Measurements from ENCODE around the gene KCNB1. TPM values are rescaled to one million over a fixed set of nuclear protein-coding genes. Genes with fewer than 3 reads are reported as not detected.

KCNB1 gene
- total and polyA plus RNA-seq, 2 donors (not counting 1 experiment from before 2014, with no cell fraction given) = under 0.01 to 0.07 TPM

- Histone ChIP-seq H3K4me3 (replicated peaks in 1 of 4; ENCODE audit: control extremely low read depth in 1 of 4, insufficient read depth in 1 of 4, low read depth in 3 of 4, low read length in 4 of 4) (no peak overlapping the region), H3K27me3 (ENCODE audit: control insufficient read depth, insufficient read depth, low read length) (no peaks in the 10 kb centered on the region), H3K36me3 (ENCODE audit: control insufficient read depth, insufficient read depth, low read length) (no peaks in the 10 kb centered on the region), H3K9ac (ENCODE audit: insufficient read depth, low read length) (no peak overlapping the region), H3K27ac (ENCODE audit: insufficient read depth, low read length) (no peak overlapping the region), H3K79me2 (ENCODE audit: control insufficient read depth, insufficient read depth, low read length) (no peaks in the 10 kb centered on the region), H3K9me3 (ENCODE audit: control insufficient read depth, insufficient read depth, low read depth, low read length) (no peaks in the 10 kb centered on the region), H4K20me1 (ENCODE audit: control insufficient read depth, extremely low read depth, insufficient read depth, low read length) (no peaks in the 10 kb centered on the region), H3K4me2 (ENCODE audit: extremely low read depth, insufficient read depth, low read length) (no peak overlapping the region), H2AFZ (ENCODE audit: low read length) (no peak overlapping the region), H3K4me1 (ENCODE audit: control insufficient read depth, extremely low read depth, insufficient read depth, low read length) (no peaks in the 10 kb centered on the region)
- DNase-seq (ENCODE audit: low read depth in 2 of 2) = no peak
- TF ChIP-seq EZH2 (IDR thresholded peaks at IDR 0.05; ENCODE audit: low read length, missing control alignments) (no peak), CTCF (conservative IDR thresholded peaks at IDR 0.05 in 1 of 2, IDR thresholded peaks at IDR 0.05 in 1 of 2; ENCODE audit: low read depth in 1 of 2, low read length in 2 of 2) (no peak)
Observed at GRCh38 chr20:49464556-49464955, 17.9 kb downstream of the KCNB1 start.

GRCh38 chr20:49462626-49463025 is 19.8 kb downstream of the KCNB1 start:
- no peak overlapping the region for H3K27ac ChIP-seq (ENCODE audit: insufficient read depth, low read length)
- no peaks in the 10 kb centered on the region for H3K36me3 ChIP-seq (ENCODE audit: control insufficient read depth, insufficient read depth, low read length)
- H2AFZ ChIP-seq (ENCODE audit: low read length) = no peak overlapping the region
- no peak overlapping the region for H3K9ac ChIP-seq (ENCODE audit: insufficient read depth, low read length)
- no peak for DNase-seq (ENCODE audit: low read depth in 2 of 2)
- no peak overlapping the region for H3K4me2 ChIP-seq (ENCODE audit: extremely low read depth, insufficient read depth, low read length)
- H4K20me1 ChIP-seq (ENCODE audit: control insufficient read depth, extremely low read depth, insufficient read depth, low read length) = no peaks in the 10 kb centered on the region
- TF ChIP-seq EZH2 (IDR thresholded peaks at IDR 0.05; ENCODE audit: low read length, missing control alignments) (peak; percentile 28), CTCF (conservative IDR thresholded peaks at IDR 0.05 in 1 of 2, IDR thresholded peaks at IDR 0.05 in 1 of 2; ENCODE audit: low read depth in 1 of 2, low read length in 2 of 2) (no peak)
- peaks cover 2% of the 10 kb centered on the region for H3K27me3 ChIP-seq (ENCODE audit: control insufficient read depth, insufficient read depth, low read length)
- no peaks in the 10 kb centered on the region for H3K4me1 ChIP-seq (ENCODE audit: control insufficient read depth, extremely low read depth, insufficient read depth, low read length)
- H3K79me2 ChIP-seq (ENCODE audit: control insufficient read depth, insufficient read depth, low read length) = no peaks in the 10 kb centered on the region
- H3K4me3 ChIP-seq (replicated peaks in 1 of 4; ENCODE audit: control extremely low read depth in 1 of 4, insufficient read depth in 1 of 4, low read depth in 3 of 4, low read length in 4 of 4) = no peak overlapping the region
- H3K9me3 ChIP-seq (ENCODE audit: control insufficient read depth, insufficient read depth, low read depth, low read length) = no peaks in the 10 kb centered on the region

GRCh38 chr20:49461894-49462620 is 20.4 kb downstream of the KCNB1 start:
- Histone ChIP-seq H3K4me2 (ENCODE audit: extremely low read depth, insufficient read depth, low read length) (no peak overlapping the region), H3K27me3 (ENCODE audit: control insufficient read depth, insufficient read depth, low read length) (peaks cover 2% of the 10 kb centered on the region), H4K20me1 (ENCODE audit: control insufficient read depth, extremely low read depth, insufficient read depth, low read length) (no peaks in the 10 kb centered on the region), H3K9ac (ENCODE audit: insufficient read depth, low read length) (no peak overlapping the region), H3K4me3 (replicated peaks in 1 of 4; ENCODE audit: control extremely low read depth in 1 of 4, insufficient read depth in 1 of 4, low read depth in 3 of 4, low read length in 4 of 4) (no peak overlapping the region), H3K9me3 (ENCODE audit: control insufficient read depth, insufficient read depth, low read depth, low read length) (no peaks in the 10 kb centered on the region), H3K4me1 (ENCODE audit: control insufficient read depth, extremely low read depth, insufficient read depth, low read length) (no peaks in the 10 kb centered on the region), H3K36me3 (ENCODE audit: control insufficient read depth, insufficient read depth, low read length) (no peaks in the 10 kb centered on the region), H3K79me2 (ENCODE audit: control insufficient read depth, insufficient read depth, low read length) (no peaks in the 10 kb centered on the region), H2AFZ (ENCODE audit: low read length) (no peak overlapping the region), H3K27ac (ENCODE audit: insufficient read depth, low read length) (no peak overlapping the region)
- no peak for DNase-seq (ENCODE audit: low read depth in 2 of 2)
- TF ChIP-seq EZH2 (IDR thresholded peaks at IDR 0.05; ENCODE audit: low read length, missing control alignments) (no peak), CTCF (conservative IDR thresholded peaks at IDR 0.05 in 1 of 2, IDR thresholded peaks at IDR 0.05 in 1 of 2; ENCODE audit: low read depth in 1 of 2, low read length in 2 of 2) (no peak)

Measured in fibroblast of lung (primary cell).